Stimulated activated CD8-positive, alpha-beta memory T cell treated with anti-CD3 and anti-CD28 coated beads, Interleukin-7, amount 100 ng/mL, for 48 hours (primary cell): ENCODE data around the gene CALN1.
"Not testable (repeated sequence)": the region's sequence is repeated elsewhere in the genome, so short reads cannot be mapped to it uniquely, and the experiment has no call there.

Experiments used
- DNase-seq, 2 donors: peaks; one replicate each; pipeline ENCODE4 v3.0.0-alpha.2; 2020; ENCODE audit warnings: low read depth in 1 of 2; ENCODE audit errors: extremely low read depth in 1 of 2

CALN1 gene

GRCh38 chr7:72412121-72412618 is at the start of gene CALN1:
Gene CALN1, minus strand, starts transcription at chr7:72412338.
- not testable (repeated sequence) for DNase-seq

DNA sequence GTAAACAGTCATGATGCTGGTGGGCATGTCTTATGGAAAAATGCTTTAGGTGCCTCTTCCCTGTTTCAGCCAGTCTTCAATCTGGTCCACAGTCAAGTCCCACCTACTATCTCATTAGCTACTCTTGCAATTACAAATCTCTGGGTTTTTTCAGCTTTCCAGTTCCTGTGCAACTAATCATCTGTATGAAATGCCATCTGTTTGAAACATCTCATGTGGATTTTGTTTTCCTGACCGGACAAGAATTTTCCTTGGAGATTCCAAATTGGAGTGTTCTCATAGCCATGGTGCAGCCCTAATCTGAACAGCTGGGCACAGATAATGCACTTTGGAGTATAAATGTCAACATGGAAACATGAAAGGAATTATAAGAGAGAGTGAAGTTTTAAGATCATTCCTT is 41.3 kb upstream of the CALN1 start:
- no peak for DNase-seq

- no peak for DNase-seq
Measured at GRCh38 chr7:72447465-72448204, 35.5 kb upstream of the CALN1 start.

- no peak for DNase-seq
Measured at GRCh38 chr7:72446591-72447462, 34.7 kb upstream of the CALN1 start.

DNA sequence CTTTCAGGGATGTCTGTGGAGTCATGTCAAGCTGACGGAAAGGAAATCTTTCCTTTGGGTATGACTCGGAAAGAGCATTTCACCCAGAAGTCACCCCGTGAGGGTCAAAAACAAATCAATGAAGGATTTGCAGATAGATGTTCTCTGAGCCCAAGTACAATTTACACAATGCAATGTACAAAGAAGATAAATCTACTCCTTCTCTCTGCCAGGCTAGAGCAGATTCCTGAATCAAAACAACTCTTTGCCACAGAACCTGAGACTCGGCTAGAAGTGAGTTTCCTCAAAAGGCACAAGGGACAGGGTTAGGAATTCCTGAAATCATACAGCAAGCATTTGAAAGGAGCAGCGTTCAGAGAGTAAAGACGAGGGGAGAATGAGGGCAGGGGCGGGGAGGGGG is 34.0 kb upstream of the CALN1 start:
- no peak for DNase-seq

- DNase-seq = no peak
Measured at GRCh38 chr7:72445580-72445979, 33.4 kb upstream of the CALN1 start.

DNA sequence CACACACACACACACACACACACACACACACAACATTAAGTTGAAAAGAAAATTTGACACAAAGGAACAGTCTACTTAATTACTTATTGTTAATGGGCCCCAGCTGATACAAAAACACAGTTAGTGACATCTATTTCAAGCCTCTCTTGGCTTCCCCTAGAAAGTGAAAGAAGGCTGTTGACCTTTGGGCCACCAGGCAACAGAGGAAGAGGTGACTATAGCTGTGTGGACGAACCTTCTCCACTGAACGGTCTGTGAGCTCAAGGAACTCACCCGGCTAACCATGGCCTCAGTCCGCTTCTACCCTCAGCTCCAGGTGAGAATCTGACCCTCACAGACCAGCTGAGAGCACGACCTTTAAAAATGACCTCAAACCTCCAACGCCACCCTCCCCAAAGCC is 32.9 kb upstream of the CALN1 start:
- no peak for DNase-seq

- DNase-seq = no peak
Measured at GRCh38 chr7:72444026-72444776, 32.1 kb upstream of the CALN1 start.

DNA sequence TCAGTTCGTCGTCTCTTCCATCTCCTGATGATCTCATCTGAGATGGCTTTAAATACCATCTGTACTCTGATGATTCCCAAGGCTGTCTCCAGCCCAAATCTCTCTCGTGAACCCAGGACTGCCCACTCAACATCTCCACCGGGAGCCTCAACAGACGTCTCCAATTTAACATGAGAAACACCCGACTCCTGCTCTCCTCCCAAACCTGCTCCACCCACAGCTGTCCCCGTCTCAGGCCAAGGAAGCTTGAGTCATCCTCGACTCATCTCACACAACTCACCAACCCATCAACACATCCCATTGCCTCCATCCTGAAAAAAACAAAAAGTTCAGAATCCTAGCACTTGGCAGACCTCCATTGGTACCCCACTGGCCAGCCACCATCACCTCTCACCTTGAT is 29.7 kb upstream of the CALN1 start:
- no peak for DNase-seq

GRCh38 chr7:72438491-72438890 is 26.4 kb upstream of the CALN1 start:
- no peak for DNase-seq

DNA sequence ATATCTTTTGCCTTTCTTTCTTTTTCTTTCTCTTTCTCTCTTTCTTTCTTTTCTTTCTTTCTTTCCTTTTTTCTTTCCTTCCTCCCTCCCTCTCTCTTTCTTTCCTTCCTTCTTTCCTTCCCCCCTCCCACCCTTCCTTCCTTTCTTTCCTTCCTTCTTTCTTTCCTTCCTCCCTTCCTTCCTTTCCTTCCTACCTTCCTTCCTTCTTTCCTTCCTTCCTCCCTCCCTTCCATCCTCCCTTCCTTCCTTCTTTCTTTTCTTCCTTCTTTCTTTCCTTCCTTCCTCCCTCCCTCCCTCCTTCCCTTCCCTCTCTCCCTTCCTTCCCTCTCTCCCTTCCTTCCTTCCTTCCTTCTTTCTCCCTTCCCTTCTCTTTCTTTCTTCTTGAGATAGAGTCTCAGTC is 25.5 kb upstream of the CALN1 start:
- DNase-seq = no peak

DNA sequence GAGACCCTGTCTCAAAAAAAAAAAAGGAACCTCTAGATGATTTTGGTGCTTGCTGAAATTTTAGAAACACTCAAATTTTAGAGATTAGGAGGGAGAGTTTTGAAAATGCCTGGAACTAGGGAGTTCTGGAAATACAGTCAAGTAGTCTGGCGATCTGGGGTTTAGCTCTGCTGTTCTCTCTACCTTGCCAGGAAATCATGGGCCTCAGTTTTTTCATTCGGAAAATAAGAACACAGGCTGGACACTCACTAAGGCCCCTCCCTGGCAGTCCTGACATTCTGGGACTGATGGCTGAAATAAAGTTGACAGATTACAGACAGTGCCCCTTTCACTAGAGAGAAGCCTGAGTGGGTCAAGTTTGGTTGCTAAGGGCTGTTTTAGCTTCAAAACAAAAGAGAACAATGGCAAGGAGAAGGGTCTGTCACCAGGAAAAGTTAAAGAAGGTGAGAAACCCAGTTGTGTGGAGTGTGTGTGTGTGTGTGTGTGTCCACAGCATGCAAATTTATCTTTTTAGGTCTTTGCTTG is 25.0 kb upstream of the CALN1 start:
- no peak for DNase-seq

GRCh38 chr7:72435925-72436480 is 23.9 kb upstream of the CALN1 start:
- DNase-seq = no peak

DNA sequence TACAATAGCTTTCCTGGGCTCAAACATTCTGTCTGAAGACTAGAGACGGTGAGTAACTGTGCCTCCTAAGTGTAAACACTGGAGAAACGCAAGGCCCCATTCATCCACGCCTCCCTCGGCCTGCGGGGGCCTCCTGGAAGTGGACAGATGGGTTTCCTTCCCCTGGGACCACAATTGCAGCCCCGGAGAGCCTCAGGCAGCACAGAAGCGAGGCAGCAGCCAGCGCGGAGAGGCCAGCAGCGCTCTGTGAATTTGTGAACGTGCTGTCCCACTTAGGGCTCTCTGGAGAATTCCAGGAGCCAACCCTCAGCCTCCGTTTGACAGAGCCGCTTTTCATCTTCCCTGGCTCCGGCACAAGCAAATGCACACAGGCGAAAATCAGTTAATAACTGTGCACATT is 23.2 kb upstream of the CALN1 start:
- no peak for DNase-seq

DNA sequence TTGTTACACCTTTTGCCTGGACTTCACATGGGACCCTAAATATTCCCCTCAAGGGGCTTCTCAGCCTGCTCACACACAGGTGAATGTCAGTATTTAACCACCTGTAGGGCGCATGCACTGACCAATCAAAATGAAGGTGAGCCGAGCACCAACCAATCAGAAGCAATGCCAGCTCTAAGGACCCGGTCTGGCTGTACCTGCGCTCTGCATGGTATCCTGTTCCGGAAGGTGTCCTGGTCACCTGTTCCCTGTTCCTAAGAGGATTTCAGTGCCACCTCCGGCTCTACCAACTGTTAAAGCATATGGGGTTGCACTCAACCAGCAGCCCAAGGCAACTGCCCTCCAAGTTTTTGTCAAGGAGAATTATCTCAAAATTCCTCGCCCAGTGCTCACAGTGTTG is 18.4 kb upstream of the CALN1 start:
- DNase-seq = no peak

- no peak for DNase-seq
Measured at GRCh38 chr7:72429316-72429715, 17.2 kb upstream of the CALN1 start.

DNA sequence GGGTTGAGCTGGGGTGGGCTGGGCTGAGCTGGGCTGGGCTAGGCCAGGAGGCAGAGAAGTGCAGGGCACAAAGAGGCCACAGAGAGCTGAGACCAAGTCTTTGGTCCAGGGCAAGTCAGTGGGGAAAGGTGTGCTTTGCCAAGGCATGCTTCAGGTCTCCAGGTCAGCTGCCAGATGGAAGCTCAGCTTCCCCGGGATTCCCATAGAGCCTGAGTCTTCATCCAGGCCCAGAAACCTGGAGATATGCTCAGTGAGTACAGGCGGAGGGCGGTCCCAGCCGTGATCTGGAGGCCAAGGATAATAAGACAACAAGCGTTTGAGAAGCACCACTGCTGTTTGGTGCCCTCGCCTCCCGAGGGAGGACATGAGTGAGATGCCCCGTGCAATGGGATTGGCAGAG is 4.7 kb upstream of the CALN1 start:
- no peak for DNase-seq

DNA sequence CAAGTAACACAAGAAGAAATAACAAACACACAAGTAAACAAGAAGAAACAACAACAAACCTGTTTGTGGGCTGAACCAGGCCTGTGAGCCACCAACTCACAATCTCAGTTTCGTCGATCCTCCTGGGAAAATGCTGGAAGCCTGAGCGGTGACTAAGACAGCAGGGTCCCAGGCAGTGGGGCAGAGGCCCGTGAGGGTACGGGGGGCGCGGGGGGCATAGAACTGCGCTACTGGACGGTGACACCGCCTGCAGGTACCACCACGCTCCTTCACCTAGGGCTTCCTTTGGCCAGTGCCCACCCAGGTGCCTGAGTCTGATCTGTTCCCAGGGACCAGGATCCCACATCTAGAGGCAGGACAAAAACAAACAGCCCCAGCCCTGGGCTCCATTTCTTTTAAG is 3.4 kb upstream of the CALN1 start:
- DNase-seq = no peak

DNA sequence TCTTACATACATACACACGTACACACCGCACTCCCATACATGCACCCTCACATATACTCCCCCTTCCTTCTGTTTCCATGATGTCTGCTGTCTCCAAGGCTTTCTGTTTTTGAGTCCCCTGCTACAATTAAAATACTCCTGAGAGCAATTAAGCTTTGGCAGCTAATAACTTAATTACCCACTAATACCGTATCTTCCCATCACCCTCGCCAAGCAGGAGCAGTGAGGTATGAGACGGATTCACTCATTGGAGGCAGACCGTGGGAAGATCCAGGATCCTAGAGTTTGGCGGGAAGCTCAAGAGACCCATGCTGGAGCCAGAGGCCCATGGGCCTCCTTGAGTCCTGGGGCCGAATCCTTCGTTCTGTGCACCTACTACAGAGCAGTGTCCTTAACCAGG is 1.7 kb upstream of the CALN1 start:
- no peak for DNase-seq

DNA sequence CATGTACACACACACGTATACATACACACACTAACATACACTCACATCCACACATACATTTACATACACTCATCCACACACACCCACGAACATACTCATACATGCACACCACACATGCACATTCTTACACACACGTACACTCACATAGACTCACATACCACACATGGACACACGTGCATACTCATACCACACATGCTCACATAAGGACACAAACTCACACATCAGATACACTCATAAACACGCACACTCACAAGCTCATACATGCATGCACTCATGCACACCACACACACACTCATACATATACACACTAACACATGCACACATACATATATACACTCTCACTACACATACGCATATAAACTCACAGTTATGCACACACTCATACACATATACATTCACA is 1.2 kb upstream of the CALN1 start:
- DNase-seq = no peak

DNA sequence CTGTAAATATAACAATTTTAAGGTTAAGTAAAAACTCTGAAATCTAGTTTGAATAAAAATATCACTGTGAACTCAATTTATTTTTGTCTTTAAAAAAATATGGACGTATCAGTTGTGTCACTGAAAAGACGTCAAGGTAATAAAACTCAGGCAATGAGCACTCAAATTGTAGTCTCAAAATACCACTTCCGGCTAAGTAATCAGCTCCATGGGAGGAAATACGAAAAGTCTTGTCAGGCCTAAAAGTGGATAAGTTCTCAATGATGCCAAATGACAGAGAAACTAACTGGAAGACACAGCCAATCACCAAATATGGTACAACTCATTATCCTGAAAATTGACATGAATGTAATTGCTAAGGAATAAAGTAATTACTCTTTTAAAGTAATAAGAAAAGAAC is 719 bp downstream of the CALN1 start:
- DNase-seq = no peak
